ENCODE data around the gene YIPF7.

DNA sequence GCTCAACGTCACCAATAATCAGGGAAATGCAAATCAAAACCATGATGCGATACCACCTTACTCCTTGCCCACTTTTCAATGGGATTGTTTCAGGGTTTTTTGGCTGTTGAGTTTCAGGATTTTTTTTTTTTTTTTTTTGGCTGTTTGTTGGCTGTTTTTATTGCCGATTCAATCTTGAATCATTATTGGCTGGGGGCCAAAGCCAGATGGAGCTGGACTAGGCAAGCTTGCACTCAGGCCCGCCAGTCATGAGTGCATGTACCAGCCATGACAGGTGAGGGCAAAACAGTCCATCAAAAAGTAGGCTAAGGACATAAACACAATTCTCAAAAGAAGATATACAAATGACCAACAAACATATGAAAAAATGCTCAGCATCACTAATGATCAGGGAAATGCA is 13.3 kb downstream of the YIPF7 start:
- TF ChIP-seq, protein P1, sequence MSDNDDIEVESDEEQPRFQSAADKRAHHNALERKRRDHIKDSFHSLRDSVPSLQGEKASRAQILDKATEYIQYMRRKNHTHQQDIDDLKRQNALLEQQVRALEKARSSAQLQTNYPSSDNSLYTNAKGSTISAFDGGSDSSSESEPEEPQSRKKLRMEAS (IDR thresholded peaks at IDR 0.05), result no peak
- no peak for TF ChIP-seq TP53 (CRISPR knock-in tag; IDR thresholded peaks at IDR 0.05)
